HG02970 (cell line): ENCODE data around the gene FCHSD2.
"Not testable (repeated sequence)": the region's sequence is repeated elsewhere in the genome, so short reads cannot be mapped to it uniquely, and the experiment has no call there.

Experiments
- ATAC-seq: cut with Tn5 transposase; IDR thresholded peaks from one replicate; pipeline ENCODE4 v1.9.1; 2021; ENCODE audit warnings: mild to moderate bottlenecking, moderate library complexity, moderate number of reproducible peaks; ENCODE audit not compliant: unreplicated experiment, low FRiP score

FCHSD2 gene

GRCh38 chr11:72943664-72944063 is 198.5 kb downstream of the FCHSD2 start:
- ATAC-seq, result no peak

- no peak for ATAC-seq
Observed at GRCh38 chr11:72940417-72940816, 201.7 kb downstream of the FCHSD2 start.

- ATAC-seq, result no peak
Observed at GRCh38 chr11:72939031-72939430, 203.1 kb downstream of the FCHSD2 start.

- ATAC-seq, result no peak
Observed at GRCh38 chr11:72937439-72937838, 204.7 kb downstream of the FCHSD2 start.

DNA sequence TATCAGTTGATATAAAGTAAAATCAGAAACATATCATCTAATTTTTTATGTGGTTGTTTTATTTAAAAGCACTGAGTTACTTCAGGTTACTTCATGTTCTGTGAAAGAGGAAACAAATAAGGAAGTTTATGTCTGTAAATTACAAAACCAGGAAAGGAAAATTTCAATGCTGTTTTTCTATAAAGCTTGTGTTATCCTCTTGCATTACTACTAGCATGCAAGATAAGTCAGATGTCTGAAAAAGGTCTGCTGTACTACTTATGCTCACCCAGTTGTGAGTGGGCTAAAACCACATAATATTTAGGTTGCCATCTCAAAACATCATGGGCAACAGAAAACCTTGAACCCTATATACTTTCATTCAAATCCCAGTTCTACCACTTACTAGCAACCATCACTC is 206.4 kb downstream of the FCHSD2 start:
- ATAC-seq, result no peak

GRCh38 chr11:72932132-72932570 is 210.0 kb downstream of the FCHSD2 start:
- no peak for ATAC-seq

DNA sequence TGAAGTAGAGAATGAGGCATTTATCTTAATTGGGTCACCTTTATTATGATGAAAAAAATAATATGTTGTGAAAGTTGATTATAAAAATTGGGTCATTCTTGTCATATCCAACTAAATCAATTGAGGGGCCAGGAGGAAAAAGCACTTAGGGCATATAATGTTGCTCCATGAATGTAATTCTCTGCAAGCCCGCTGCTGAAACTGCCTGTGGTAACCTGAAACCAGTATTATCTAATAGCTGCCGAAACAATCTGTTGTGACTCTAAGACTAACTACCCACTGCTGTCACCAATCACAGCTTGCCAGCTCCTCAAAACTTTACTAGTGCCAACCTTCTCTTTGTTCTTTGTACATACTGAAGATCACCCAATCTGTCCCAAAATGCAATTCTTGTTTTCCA is 212.1 kb downstream of the FCHSD2 start:
- ATAC-seq, result no peak

GRCh38 chr11:72929256-72929655 is 212.9 kb downstream of the FCHSD2 start:
- no peak for ATAC-seq

GRCh38 chr11:72927380-72927779 is 214.7 kb downstream of the FCHSD2 start:
- ATAC-seq, result no peak

- no peak for ATAC-seq
Observed at GRCh38 chr11:72926076-72926475, 216.0 kb downstream of the FCHSD2 start.

GRCh38 chr11:72925656-72926055 is 216.5 kb downstream of the FCHSD2 start:
- ATAC-seq, result no peak

DNA sequence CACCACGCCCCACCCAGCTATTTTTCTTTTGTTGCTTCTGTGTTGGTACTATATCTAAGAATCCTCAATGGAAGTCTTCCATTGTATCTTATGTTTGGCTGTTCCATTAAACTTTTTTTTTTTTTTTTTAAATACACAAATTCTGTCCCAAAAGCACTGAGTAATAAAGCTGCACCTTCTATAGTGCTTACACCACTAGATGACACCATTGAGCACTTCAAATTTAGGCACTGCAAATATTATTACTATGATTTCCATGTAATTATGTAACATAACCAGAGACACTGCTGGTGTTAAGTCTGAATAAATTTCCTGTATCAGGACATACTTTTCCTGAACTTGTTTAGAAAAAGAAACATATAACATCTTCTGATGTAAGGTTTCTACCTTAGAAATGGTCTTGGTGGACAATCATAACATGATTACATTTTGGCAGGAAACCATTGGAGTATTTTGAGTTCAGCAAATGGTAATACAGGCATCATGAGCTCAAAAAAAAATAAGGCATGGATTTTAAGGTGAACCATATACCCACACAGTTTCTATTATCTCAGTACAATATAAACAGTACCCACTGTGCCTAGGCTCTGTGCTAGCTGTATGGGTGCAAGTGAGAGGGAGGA is 217.4 kb downstream of the FCHSD2 start:
- ATAC-seq, result no peak

GRCh38 chr11:72921028-72921716 is 220.9 kb downstream of the FCHSD2 start:
- ATAC-seq, result no peak

- no peak for ATAC-seq
Observed at GRCh38 chr11:72920001-72920400, 222.1 kb downstream of the FCHSD2 start.

- no peak for ATAC-seq
Observed at GRCh38 chr11:72918851-72919250, 223.3 kb downstream of the FCHSD2 start.

DNA sequence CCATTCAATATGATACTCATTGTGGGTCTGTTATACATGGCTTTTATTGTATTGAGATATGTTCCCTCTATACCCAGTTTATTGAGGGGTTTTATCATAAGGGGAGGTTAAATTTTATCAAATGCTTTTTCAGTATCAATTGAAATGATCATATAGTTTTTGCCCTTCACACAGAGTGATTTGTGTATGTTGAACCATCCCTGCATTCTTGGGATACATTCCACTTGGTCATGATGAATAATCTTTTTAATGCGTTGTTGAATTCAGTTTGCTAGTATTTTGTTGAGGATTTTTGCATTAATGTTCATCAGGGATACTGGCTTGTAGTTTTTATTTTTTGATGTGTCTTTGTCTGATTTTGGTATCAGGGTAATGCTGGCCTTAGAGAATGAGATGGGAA is 229.9 kb downstream of the FCHSD2 start:
- ATAC-seq, result no peak

- ATAC-seq, result not testable (repeated sequence)
Observed at GRCh38 chr11:72909558-72910388, 232.3 kb downstream of the FCHSD2 start.

DNA sequence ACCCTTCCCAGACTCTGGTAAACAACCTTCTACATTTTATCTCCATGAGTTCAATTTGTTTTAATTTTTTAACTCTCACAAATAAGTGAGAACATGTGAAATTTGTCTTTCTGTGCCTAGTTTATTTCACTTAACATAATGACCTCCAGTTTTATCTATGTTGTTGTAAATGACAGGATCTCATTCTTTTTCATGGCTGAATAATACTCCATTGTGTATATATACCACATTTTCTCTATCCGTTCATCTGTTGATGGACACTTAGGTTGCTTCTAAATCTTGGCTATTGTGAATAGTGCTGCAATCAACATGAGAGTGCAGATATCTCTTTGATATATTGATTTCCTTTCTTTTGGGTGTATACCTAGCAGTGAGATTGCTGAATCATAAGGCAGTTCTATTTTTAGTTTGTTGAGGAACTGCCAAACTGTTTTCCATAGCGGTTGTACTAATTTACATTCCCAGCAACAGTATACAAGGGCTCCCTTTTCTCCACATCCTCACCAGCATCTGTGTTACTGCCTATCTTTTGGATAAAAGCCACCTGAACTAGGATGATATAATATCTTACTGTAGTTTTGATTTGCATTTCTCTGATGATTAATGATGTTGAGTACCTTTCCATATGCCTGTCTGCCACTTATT is 234.0 kb downstream of the FCHSD2 start:
- no peak for ATAC-seq

DNA sequence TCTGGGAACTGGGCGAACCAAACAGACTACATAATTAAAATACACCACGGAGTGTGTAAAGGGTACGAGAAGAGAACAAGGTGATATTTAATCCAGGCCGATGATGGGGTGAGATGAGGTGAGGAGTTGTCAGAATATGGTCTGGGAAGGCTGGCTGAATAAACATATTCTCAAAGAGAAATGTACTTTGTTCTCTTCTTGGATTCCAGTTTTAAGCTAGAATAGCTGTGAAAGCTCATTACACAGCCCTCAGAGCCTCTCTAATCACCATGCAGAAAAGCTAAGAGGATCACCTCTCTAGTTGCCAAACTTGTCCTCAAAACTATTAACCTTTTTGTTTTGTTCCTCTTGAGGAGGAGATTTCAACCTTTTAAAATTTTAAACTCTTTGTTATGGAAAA is 238.1 kb downstream of the FCHSD2 start:
- no peak for ATAC-seq

GRCh38 chr11:72901374-72901773 is 240.7 kb downstream of the FCHSD2 start:
- ATAC-seq, result no peak

GRCh38 chr11:72900013-72900412 is 242.1 kb downstream of the FCHSD2 start:
- no peak for ATAC-seq
